Measurements from ENCODE around the gene LSM8.

DNA sequence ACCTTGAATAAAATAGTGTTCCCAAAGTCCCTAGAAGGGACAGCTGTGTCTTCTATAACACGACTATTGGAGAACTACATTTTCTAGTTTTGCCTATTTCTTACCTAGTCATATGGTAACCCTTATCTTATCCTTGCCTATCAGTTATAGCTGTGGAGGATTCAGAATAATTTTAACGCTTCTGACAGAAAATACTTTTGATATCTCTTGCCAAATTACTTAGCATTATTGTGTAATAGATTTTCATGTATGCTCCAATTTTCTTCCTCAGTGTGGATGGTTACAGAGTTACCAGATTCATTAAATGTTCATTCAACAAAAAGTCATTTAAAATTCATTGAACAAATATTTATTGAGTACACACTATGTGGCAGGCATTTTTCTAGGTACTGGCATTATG lies 34.6 kb upstream of the LSM8 start:
- TF ChIP-seq, protein P1, sequence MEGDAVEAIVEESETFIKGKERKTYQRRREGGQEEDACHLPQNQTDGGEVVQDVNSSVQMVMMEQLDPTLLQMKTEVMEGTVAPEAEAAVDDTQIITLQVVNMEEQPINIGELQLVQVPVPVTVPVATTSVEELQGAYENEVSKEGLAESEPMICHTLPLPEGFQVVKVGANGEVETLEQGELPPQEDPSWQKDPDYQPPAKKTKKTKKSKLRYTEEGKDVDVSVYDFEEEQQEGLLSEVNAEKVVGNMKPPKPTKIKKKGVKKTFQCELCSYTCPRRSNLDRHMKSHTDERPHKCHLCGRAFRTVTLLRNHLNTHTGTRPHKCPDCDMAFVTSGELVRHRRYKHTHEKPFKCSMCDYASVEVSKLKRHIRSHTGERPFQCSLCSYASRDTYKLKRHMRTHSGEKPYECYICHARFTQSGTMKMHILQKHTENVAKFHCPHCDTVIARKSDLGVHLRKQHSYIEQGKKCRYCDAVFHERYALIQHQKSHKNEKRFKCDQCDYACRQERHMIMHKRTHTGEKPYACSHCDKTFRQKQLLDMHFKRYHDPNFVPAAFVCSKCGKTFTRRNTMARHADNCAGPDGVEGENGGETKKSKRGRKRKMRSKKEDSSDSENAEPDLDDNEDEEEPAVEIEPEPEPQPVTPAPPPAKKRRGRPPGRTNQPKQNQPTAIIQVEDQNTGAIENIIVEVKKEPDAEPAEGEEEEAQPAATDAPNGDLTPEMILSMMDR (conservative IDR thresholded peaks at IDR 0.05) = no peak
- TF ChIP-seq EZH2 (IDR thresholded peaks at IDR 0.05; ENCODE audit: low read depth) = no peak
